Neural progenitor cell (in vitro differentiated cells): ENCODE measurements around the gene ZFAND6. TPM values are rescaled to one million over a fixed set of nuclear protein-coding genes. Genes with fewer than 3 reads are reported as not detected.
"Not testable (repeated sequence)": the region's sequence is repeated elsewhere in the genome, so short reads cannot be mapped to it uniquely, and the experiment has no call there.

ENCODE experiments used
- DNase-seq: peaks from one replicate; pipeline ENCODE4 v3.0.0-alpha.2; 2016; ENCODE audit warnings: low spot score
- H2AFZ ChIP-seq: fragments of 200-600 bp; sonication (generic); replicated peaks from 2 replicates; pipeline ENCODE4 v1.6.1; 2016; ENCODE audit warnings: antibody characterized with exemption
- H3F3A ChIP-seq: fragments of 200-600 bp; sonication (generic); 2 replicates; pipeline ENCODE4 v1.6.1; 2016; ENCODE audit warnings: antibody characterized with exemption, low read depth
- H3K27ac ChIP-seq: fragments of 200-600 bp; sonication (generic); 2 replicates; pipeline ENCODE4 v1.5.1; 2016; ENCODE audit warnings: mild to moderate bottlenecking
- H3K27me3 ChIP-seq: fragments of 200-600 bp; sonication (generic); 2 replicates; pipeline ENCODE4 v1.6.1; 2016; ENCODE audit warnings: mild to moderate bottlenecking, moderate library complexity
- H3K36me3 ChIP-seq: fragments of 200-600 bp; sonication (generic); 2 replicates; pipeline ENCODE4 v1.5.1; 2016
- H3K4me1 ChIP-seq: fragments of 200-600 bp; sonication (generic); 2 replicates; pipeline ENCODE4 v1.6.1; 2016; ENCODE audit warnings: mixed run types
- H3K4me2 ChIP-seq: fragments of 200-600 bp; sonication (generic); 2 replicates; pipeline ENCODE4 v1.6.1; 2016
- H3K4me3 ChIP-seq: fragments of 200-600 bp; sonication (generic); 2 replicates; pipeline ENCODE4 v1.5.1; 2016
- H3K79me2 ChIP-seq: fragments of 200-600 bp; sonication (generic); 2 replicates; pipeline ENCODE4 v1.6.1; 2016; ENCODE audit warnings: low read depth
- H3K9ac ChIP-seq: fragments of 200-600 bp; sonication (generic); 2 replicates; pipeline ENCODE4 v1.6.1; 2016
- H3K9me3 ChIP-seq: fragments of 200-600 bp; sonication (generic); 2 replicates; pipeline ENCODE4 v1.5.1; 2016; ENCODE audit warnings: low read depth
- H4K20me1 ChIP-seq: fragments of 200-600 bp; sonication (generic); 2 replicates; pipeline ENCODE4 v1.6.1; 2016; ENCODE audit warnings: low read depth
- H3K27ac Mint-ChIP-seq: 3 replicates; pipeline ENCODE4 v1.8.0; 2021; ENCODE audit warnings: mixed read lengths
- H3K27me3 Mint-ChIP-seq: 2 replicates; pipeline ENCODE4 v1.8.0; 2022; ENCODE audit warnings: low read depth, mild to moderate bottlenecking, inconsistent platforms, moderate library complexity, mixed read lengths; ENCODE audit not compliant: insufficient read depth
- H3K36me3 Mint-ChIP-seq: 3 replicates; pipeline ENCODE4 v1.8.0; 2021; ENCODE audit warnings: mixed read lengths
- H3K4me1 Mint-ChIP-seq: 3 replicates; pipeline ENCODE4 v1.8.0; 2021; ENCODE audit warnings: mixed read lengths
- H3K4me3 Mint-ChIP-seq: 3 replicates; pipeline ENCODE4 v1.8.0; 2021; ENCODE audit warnings: mild to moderate bottlenecking, moderate library complexity, mixed read lengths
- H3K9me3 Mint-ChIP-seq: 3 replicates; pipeline ENCODE4 v1.8.0; 2020; ENCODE audit warnings: mixed read lengths
- EZH2 ChIP-seq: fragments of 200-600 bp; sonication (generic); IDR thresholded peaks from 2 replicates; pipeline ENCODE4 v1.6.1; 2017; ENCODE audit warnings: antibody characterized with exemption, mild to moderate bottlenecking, moderate library complexity
- EZH2phosphoT487 ChIP-seq: fragments of 200-600 bp; sonication (generic); IDR thresholded peaks from 2 replicates; pipeline ENCODE4 v1.6.1; 2017; ENCODE audit warnings: antibody characterized with exemption
- total RNA-seq: library from RNA; depleted of rRNA; stranded (reverse); fragments of >200 nt; gene quantifications from 2 replicates; pipeline ENCODE4 v1.2.3, GENCODE V29; 2015; ENCODE audit warnings: low replicate concordance
- TF ChIP-seq, protein P1 (sequence below): fragments of 200-600 bp; sonication (generic); IDR thresholded peaks from 2 replicates; pipeline ENCODE4 v1.5.1; 2017; ENCODE audit warnings: antibody characterized with exemption, mild to moderate bottlenecking

ZFAND6 gene
- total RNA-seq, 1 donor from 2014 or later: 329 TPM

DNA sequence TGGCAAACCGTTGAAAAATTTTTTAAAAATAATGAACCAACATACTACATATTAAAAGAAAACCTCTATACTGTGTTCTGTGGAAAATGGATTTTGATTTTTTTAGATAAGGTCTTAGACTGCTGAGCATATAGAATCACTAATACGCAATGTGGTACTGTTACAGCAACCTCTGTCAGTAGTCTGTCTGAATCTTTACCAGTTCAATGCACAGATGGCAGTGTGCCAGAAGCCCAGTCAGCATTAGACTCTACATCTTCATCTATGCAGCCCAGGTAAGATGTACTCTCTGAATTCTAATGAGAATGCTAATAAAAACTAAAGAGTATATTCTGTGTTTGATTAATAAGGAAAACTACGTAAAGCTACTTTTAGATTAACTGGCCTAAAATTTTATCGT lies 62.1 kb downstream of the ZFAND6 start:
- H3K9ac ChIP-seq: no peak overlapping the region
- Mint-ChIP-seq H3K9me3 (no peaks in the 10 kb centered on the region), H3K4me3 (no peak overlapping the region), H3K36me3 (peaks cover 21% of the 10 kb centered on the region), H3K4me1 (peaks cover 7% of the 10 kb centered on the region), H3K27ac (no peak overlapping the region), H3K27me3 (peaks cover 3% of the 10 kb centered on the region)
- peaks cover 36% of the 10 kb centered on the region for H4K20me1 ChIP-seq
- H3K27me3 ChIP-seq: no peaks in the 10 kb centered on the region
- H3K4me2 ChIP-seq: no peak overlapping the region
- no peak for TF ChIP-seq EZH2phosphoT487
- TF ChIP-seq, protein P1, sequence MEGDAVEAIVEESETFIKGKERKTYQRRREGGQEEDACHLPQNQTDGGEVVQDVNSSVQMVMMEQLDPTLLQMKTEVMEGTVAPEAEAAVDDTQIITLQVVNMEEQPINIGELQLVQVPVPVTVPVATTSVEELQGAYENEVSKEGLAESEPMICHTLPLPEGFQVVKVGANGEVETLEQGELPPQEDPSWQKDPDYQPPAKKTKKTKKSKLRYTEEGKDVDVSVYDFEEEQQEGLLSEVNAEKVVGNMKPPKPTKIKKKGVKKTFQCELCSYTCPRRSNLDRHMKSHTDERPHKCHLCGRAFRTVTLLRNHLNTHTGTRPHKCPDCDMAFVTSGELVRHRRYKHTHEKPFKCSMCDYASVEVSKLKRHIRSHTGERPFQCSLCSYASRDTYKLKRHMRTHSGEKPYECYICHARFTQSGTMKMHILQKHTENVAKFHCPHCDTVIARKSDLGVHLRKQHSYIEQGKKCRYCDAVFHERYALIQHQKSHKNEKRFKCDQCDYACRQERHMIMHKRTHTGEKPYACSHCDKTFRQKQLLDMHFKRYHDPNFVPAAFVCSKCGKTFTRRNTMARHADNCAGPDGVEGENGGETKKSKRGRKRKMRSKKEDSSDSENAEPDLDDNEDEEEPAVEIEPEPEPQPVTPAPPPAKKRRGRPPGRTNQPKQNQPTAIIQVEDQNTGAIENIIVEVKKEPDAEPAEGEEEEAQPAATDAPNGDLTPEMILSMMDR: no peak
- no peak for TF ChIP-seq EZH2
- H3K4me1 ChIP-seq: no peaks in the 10 kb centered on the region
- H3K36me3 ChIP-seq: peaks cover 6% of the 10 kb centered on the region
- H2AFZ ChIP-seq: no peak overlapping the region
- H3K79me2 ChIP-seq: peaks cover 55% of the 10 kb centered on the region
- H3K4me3 ChIP-seq: no peak overlapping the region
- DNase-seq: no peak
- H3F3A ChIP-seq: peaks cover 3% of the 10 kb centered on the region
- no peak overlapping the region for H3K27ac ChIP-seq
- H3K9me3 ChIP-seq: no peaks in the 10 kb centered on the region

DNA sequence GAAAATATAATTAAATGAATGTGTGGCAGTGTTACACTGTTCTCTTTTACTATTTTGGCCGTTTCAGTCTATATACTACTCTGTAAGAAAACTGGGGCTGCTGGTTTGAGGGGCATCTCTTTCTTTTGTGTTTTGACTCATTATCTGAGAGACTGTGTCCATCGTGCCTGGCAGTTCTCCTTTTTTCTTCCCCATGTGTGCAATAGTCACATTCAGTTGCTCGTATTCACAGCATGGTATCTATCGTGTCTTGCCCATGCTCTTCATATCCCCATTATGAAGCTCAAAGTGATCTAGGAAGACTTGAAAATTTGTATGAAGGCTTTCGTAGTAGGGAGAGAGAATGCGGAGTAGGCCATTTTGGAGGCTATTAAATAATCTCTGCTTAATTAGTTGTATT lies 63.6 kb downstream of the ZFAND6 start:
- Histone ChIP-seq H2AFZ (no peak overlapping the region), H3K27me3 (no peaks in the 10 kb centered on the region), H4K20me1 (peaks cover 36% of the 10 kb centered on the region), H3K9ac (no peak overlapping the region), H3K4me1 (no peaks in the 10 kb centered on the region), H3K4me3 (no peak overlapping the region), H3K36me3 (peaks cover 6% of the 10 kb centered on the region), H3K9me3 (no peaks in the 10 kb centered on the region), H3K79me2 (peaks cover 43% of the 10 kb centered on the region), H3F3A (peaks cover 3% of the 10 kb centered on the region), H3K4me2 (no peak overlapping the region), H3K27ac (no peak overlapping the region)
- H3K9me3 Mint-ChIP-seq: no peaks in the 10 kb centered on the region
- DNase-seq: no peak
- H3K27me3 Mint-ChIP-seq: peaks cover 3% of the 10 kb centered on the region
- peaks cover 7% of the 10 kb centered on the region for H3K4me1 Mint-ChIP-seq
- TF ChIP-seq EZH2 (no peak), EZH2phosphoT487 (no peak)
- H3K36me3 Mint-ChIP-seq: peaks cover 23% of the 10 kb centered on the region
- no peak overlapping the region for H3K4me3 Mint-ChIP-seq
- no peak overlapping the region for H3K27ac Mint-ChIP-seq

DNA sequence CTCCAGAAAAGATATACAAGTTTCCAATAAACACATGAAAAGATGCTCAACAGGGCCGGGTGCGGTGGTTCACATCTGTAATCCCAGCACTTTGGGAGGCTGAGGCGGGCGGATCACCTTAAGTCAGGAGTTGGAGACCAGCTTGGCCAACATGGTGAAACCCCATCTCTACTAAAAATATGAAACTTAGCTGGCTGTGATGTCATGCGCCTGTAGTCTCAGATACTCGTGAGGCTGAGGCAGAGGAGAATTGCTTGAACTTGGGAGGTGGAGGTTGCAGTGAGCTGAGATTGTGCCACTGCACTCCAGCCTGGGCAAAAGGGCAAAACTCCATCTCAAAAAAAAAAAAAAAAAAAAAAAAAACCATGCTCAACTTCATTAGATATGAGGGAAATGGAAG lies 67.8 kb downstream of the ZFAND6 start:
- not testable (repeated sequence) for H3K9me3 ChIP-seq, H3K4me1 ChIP-seq, DNase-seq, H3K27ac Mint-ChIP-seq, H3K4me3 ChIP-seq, H3K4me3 Mint-ChIP-seq, H2AFZ ChIP-seq, H3K9ac ChIP-seq, H3F3A ChIP-seq, H3K27me3 Mint-ChIP-seq, H3K79me2 ChIP-seq, H3K27ac ChIP-seq, H3K4me2 ChIP-seq, H3K4me1 Mint-ChIP-seq, H3K9me3 Mint-ChIP-seq, H3K27me3 ChIP-seq
- H4K20me1 ChIP-seq: peaks cover 15% of the 10 kb centered on the region
- peaks cover 30% of the 10 kb centered on the region for H3K36me3 Mint-ChIP-seq
- H3K36me3 ChIP-seq: peaks cover 10% of the 10 kb centered on the region

DNA sequence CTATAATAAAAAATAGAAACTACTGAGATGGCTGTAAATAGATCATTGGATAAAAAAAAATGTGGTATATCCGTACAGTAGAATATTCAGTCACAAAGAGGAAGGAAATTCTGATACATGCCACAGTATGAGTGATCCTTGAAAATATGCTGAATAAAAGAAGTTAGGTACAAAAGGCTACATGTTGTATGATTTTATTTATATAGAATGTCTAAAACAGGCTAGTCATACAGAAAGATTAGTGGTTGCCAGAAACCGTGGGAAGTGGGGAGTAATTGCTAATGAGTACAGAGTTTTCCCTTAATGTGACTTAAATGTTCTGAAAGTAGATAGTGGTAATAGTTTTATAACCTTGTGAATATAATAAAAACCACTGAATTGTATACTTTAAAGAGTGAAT lies 68.4 kb downstream of the ZFAND6 start:
- no peak overlapping the region for H3K4me3 ChIP-seq
- H3K36me3 ChIP-seq: peaks cover 5% of the 10 kb centered on the region
- no peaks in the 10 kb centered on the region for H3K9me3 ChIP-seq
- no peak overlapping the region for H3K27ac Mint-ChIP-seq
- peaks cover 3% of the 10 kb centered on the region for H3K27me3 Mint-ChIP-seq
- H4K20me1 ChIP-seq: peaks cover 15% of the 10 kb centered on the region
- H3K36me3 Mint-ChIP-seq: peaks cover 28% of the 10 kb centered on the region
- no peak overlapping the region for H3K4me2 ChIP-seq
- H3F3A ChIP-seq: peaks cover 3% of the 10 kb centered on the region
- H3K27me3 ChIP-seq: no peaks in the 10 kb centered on the region
- H3K4me3 Mint-ChIP-seq: no peak overlapping the region
- no peak overlapping the region for H2AFZ ChIP-seq
- H3K9me3 Mint-ChIP-seq: no peaks in the 10 kb centered on the region
- TF ChIP-seq EZH2 (no peak), EZH2phosphoT487 (no peak)
- TF ChIP-seq, protein P1: no peak
- no peak overlapping the region for H3K27ac ChIP-seq
- H3K79me2 ChIP-seq: no peaks in the 10 kb centered on the region
- no peak overlapping the region for H3K9ac ChIP-seq
- H3K4me1 Mint-ChIP-seq: no peaks in the 10 kb centered on the region
- no peaks in the 10 kb centered on the region for H3K4me1 ChIP-seq
- no peak for DNase-seq
